ENCODE results near the gene ATAD2B. TPM values are rescaled to one million over a fixed set of nuclear protein-coding genes. Genes with fewer than 3 reads are reported as not detected.

The ATAD2B gene
- total RNA-seq, 4 donors from 2014 or later, result 17.1 to 45.4 (median 22.9) TPM

- ATAC-seq (ENCODE audit: low FRiP score) (no peak), DNase-seq (ENCODE audit: low spot score) (no peak)
- TF ChIP-seq CTCF (IDR thresholded peaks at IDR 0.05), result no peak
Observed at GRCh38 chr2:23912054-23912453, 14.9 kb downstream of the ATAD2B start.

- no peak for TF ChIP-seq CTCF (IDR thresholded peaks at IDR 0.05)
- no peak for ATAC-seq (ENCODE audit: low FRiP score)
- DNase-seq (ENCODE audit: low spot score), result no peak
Observed at GRCh38 chr2:23905155-23905554, 21.8 kb downstream of the ATAD2B start.

- ATAC-seq (ENCODE audit: low FRiP score) (no peak), DNase-seq (ENCODE audit: low spot score) (no peak)
- TF ChIP-seq CTCF (IDR thresholded peaks at IDR 0.05), result no peak
Observed at GRCh38 chr2:23904692-23905091, 22.2 kb downstream of the ATAD2B start.

- ATAC-seq (ENCODE audit: low FRiP score) (peak; percentile 76), DNase-seq (ENCODE audit: low spot score) (no peak)
- TF ChIP-seq CTCF (IDR thresholded peaks at IDR 0.05), result no peak
Observed at GRCh38 chr2:23904215-23904614, 22.7 kb downstream of the ATAD2B start.

GRCh38 chr2:23903034-23903433 lies 23.9 kb downstream of the ATAD2B start:
- DNase-seq (ENCODE audit: low spot score) (no peak), ATAC-seq (ENCODE audit: low FRiP score) (no peak)
- no peak for TF ChIP-seq CTCF (IDR thresholded peaks at IDR 0.05)

GRCh38 chr2:23901966-23902846 lies 24.7 kb downstream of the ATAD2B start:
- DNase-seq (ENCODE audit: low spot score), result no peak
- ATAC-seq (ENCODE audit: low FRiP score), result no peak
- no peak for TF ChIP-seq CTCF (IDR thresholded peaks at IDR 0.05)

Measured in omental fat pad (tissue), 4 donors.